HG03439 (cell line): ENCODE results near the gene PRICKLE1.
"Not testable (repeated sequence)": the region's sequence is repeated elsewhere in the genome, so short reads cannot be mapped to it uniquely, and the experiment has no call there.

Experiments
- ATAC-seq: cut with Tn5 transposase; IDR thresholded peaks from one replicate; pipeline ENCODE4 v1.9.1; 2021; ENCODE audit warnings: mild to moderate bottlenecking, moderate library complexity; ENCODE audit not compliant: unreplicated experiment

Gene PRICKLE1

DNA sequence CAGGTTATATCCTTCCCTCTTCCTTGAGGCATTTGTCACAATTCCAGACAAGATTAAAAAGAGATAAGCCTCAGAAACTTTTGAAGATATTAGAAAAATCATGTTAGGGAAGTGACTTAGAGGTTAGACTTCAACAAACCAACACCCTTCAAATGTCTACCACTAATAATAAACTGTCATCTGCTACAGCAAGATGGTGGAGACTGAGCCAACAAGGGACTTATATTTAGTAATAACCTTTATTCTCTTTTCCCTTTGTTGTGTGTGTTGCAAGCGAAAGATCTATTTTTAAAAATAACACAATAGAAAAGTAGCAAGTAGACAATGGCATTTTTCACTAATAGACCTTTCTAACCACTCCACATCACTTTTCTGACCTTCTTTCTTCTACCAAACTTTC, 28.6 kb downstream of the PRICKLE1 start:
- ATAC-seq: no peak

DNA sequence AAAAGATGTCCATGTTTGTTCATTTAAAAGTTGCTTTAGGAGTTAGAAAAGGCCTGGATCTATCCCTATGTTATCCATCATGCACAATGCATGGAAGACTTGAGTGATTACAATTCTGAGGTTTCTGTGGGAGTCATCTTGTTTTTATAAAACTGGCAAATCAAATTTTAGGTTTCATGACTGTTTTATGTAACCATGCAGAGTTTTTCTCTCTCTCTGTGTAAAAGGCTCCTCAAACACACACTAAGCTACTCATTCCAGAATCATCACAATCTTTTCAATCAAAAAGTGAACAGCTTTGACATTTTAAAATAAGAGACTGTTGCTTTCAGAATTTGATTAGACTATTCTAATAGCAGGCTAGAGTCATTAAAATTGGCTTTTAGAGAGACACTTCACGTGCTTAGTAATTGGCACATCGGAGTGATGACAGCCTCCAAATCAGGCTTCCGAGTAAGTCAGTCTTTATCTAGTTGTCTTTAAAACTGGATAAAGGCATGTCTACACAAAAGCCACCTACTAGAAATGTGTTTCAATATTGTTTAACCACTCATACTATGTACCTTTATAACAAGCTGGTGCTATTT, 31.9 kb downstream of the PRICKLE1 start:
- ATAC-seq: no peak

DNA sequence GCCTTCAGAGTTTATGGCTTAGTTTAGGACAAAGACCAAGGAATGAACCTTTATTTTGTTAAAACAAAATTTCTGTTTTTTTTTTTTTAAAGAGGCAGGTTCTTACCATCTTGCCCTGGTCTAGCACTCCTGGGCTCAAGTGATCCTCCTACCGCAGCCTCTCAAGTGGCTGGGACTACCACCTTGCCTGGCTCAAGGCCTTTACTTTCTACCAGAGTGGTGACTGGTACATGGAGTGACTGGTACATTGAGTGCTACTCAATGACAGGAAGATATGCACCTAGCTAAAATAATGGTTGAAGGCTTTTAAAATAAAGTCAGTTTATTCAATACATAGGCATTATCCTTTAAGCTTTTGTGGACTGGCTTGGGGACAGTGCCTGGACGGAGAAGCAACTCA, 32.6 kb downstream of the PRICKLE1 start:
- no peak for ATAC-seq

DNA sequence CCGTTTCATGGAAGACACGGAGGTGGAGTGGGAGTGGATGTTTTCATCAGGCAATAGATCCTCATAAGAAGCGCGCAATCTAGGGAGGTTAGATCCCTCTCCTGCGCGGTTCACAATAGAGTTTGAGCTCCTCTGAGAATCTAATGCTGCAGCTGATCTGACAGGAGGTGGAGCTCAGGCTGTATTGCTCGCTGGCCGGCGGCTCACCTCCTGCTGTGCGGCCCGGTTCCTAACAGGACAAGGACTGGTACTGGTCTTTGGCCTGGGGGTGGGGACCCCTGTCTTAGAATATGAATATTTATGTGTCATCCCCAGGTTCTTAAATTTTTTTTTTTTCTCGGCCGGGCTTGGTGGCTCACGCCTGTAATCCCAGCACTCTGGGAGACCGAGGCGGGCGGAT, 36.7 kb downstream of the PRICKLE1 start:
- ATAC-seq: no peak

- ATAC-seq: no peak
These were observed 38.7 kb downstream of the PRICKLE1 start for GRCh38 chr12:42550800-42551199.

GRCh38 chr12:42546709-42547108, 42.8 kb downstream of the PRICKLE1 start:
- no peak for ATAC-seq

DNA sequence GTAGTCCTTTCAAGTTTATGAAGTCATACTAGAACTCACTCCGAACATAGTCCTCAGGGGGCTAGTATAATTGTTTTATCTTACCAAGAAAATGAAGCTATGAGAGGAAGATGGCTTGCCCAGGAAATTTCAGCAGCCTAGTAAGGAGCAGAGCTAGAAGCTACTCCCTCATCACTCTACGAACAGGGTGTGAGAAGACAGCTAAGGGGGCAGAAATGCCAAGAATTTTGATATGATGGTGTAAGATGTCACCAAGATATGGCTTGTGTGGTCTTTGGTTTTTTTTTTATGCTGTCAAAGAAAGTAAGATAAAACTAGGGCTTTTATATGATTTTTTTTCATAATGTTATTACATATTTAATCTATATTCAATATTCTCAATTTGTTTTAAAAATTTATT, 47.6 kb downstream of the PRICKLE1 start:
- no peak for ATAC-seq

DNA sequence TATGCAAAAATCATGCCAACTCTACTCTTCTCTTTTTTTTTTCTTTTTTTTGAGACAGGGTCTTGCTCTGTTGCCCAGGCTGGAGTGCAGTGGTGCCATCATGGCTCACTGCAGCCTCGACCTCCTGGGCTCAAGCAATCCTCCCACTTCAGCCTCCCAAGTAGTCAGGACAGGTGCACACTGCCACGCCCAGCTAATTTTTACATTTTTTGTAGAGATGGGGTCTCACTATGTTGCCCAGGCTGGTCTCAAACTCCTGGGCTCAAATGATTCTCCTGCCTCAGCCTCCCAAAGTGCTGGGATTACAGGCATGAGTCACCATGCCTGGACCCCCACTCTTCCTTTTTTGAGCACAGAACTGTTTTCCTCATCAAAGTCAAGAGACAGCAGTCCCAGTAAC, 48.2 kb downstream of the PRICKLE1 start:
- not testable (repeated sequence) for ATAC-seq

DNA sequence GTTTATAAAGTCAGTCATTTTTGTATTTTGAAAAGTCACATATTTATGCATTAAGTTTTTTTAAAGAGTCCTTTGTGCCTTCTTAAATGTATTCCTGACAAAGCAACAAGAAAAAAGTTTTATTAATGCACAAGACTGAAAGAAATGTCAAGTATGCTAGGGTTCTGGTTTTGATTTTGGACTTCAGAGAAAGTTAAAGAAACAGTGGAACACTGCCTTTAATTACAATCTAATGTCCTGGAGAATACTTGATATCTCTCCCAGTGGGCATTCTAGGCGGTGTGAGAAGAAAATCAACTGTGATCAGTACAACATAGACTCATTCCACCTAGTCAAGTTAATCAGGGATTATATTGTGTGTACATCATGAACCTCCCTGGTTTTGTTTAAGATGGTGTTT, 49.9 kb downstream of the PRICKLE1 start:
- no peak for ATAC-seq

- ATAC-seq: no peak
These were observed 51.3 kb downstream of the PRICKLE1 start for GRCh38 chr12:42538203-42538602.

- no peak for ATAC-seq
These were observed 55.2 kb downstream of the PRICKLE1 start for GRCh38 chr12:42534184-42534838.

DNA sequence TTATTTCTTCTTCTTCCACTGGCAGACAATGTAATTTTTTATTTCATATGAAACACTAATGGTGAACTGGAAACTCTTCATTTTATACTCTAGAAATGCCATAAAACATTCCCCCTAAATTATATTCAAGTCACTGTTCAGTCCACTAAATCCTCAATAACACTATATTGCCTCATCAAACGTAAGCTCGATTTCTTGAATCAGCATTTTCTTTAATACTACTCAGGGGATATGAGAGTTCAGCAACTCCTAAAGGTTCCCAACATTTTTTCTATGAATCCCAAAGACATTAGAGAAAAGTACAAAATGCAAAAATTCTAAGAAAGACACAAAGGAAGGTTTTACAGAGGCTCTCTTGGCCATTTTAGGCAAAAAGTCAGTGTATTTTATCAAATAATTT, 59.3 kb downstream of the PRICKLE1 start:
- no peak for ATAC-seq

- ATAC-seq: no peak
These were observed 64.1 kb downstream of the PRICKLE1 start for GRCh38 chr12:42525444-42525843.

DNA sequence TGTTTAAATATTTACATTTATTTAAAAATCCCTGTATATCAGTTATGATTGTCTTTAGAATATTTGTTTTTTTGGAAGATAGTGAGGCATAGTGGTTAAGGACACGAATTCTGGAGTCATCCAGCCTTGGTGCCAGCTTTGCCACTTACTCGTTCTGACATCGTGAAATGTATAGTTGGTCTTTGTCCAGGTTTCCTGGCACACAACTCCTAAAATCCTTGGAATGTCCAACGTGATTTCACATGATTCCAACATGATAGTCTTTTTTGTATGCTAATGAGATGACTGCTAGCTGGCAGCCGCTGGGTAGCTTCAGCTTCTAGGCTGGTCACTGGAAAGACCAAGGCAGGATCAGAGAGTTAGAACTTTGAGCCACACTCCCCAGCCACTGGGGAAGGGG, 64.8 kb downstream of the PRICKLE1 start:
- ATAC-seq: no peak

- no peak for ATAC-seq
These were observed 73.0 kb downstream of the PRICKLE1 start for GRCh38 chr12:42516573-42516972.

GRCh38 chr12:42511656-42512055, 77.9 kb downstream of the PRICKLE1 start:
- ATAC-seq: no peak

GRCh38 chr12:42510823-42511222, 78.7 kb downstream of the PRICKLE1 start:
- ATAC-seq: no peak

GRCh38 chr12:42508913-42509460, 80.6 kb downstream of the PRICKLE1 start:
- no peak for ATAC-seq

DNA sequence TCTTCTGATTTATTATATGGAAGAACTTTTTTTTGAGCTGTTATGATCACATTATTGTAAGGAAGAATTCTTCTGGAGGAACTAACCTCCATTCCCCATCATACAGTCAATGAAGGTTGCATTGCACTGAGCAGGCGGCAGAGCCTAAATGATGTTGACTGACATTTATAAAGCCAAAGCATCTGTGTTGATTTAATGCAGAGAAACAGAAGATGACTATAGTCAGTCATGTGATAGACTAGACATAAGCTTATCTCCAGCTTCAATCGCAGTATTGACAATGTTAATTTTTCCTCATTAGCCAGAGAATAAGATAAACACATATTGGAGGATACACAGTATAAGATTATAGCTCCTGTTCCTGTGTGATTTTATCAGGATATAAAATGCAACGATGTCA, 82.0 kb downstream of the PRICKLE1 start:
- no peak for ATAC-seq

- ATAC-seq: no peak
These were observed 82.5 kb downstream of the PRICKLE1 start for GRCh38 chr12:42507081-42507480.

DNA sequence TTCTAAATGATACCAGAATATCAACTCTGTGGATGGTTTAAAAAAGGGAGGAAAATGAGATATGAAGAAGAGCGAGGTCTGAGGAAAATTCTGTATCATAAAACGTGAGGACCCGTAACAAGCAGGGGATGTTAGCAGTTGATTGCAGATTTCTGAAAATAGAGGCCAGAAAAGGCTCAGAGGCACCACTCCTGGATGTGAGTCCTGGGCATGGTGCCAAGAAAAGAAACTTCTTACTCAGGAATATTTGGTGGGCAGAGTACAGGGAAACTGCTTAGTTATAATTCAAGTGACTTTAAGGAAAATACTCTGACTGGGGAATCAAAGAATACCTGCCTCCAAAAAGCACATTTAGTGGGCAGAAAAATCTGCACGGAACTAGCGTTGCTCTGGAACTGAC, 85.5 kb downstream of the PRICKLE1 start:
- ATAC-seq: no peak

DNA sequence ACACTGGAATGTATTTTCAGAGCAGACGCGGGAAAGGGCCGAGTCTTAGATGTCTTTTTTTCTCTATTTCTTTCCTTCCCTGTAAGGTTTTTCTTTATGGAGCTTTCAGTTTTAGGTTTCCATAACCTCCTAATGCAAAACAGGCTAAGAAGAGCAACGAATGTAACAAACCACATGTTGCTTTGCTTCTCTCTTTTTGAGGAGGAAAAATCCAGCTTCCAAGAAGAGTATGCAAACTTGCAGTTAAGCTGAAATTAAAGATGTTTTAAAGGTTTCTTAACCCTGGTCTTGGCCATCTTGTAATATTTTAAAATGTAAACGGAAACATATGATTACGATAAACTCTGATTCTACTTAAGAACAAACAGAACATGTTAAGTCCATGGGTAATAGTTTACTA, 86.9 kb downstream of the PRICKLE1 start:
- ATAC-seq: no peak
